ENCODE data around the gene HSPA12B.

HSPA12B gene

GRCh38 chr20:3801846-3802245, 69.4 kb downstream of the HSPA12B start:
- no peak for ATAC-seq
- TF ChIP-seq ZFP30 (CRISPR knock-in tag; IDR thresholded peaks at IDR 0.05) (no peak), ARNTL (CRISPR knock-in tag; IDR thresholded peaks at IDR 0.05; ENCODE audit: borderline replicate concordance, low read depth) (no peak), GLIS3 (CRISPR knock-in tag; IDR thresholded peaks at IDR 0.05) (no peak), CSDC2 (CRISPR knock-in tag; IDR thresholded peaks at IDR 0.05) (no peak), ZFP3 (CRISPR knock-in tag; IDR thresholded peaks at IDR 0.05) (no peak)

Measured in SK-N-SH treated with all-trans-retinoic acid at 6 μM for 48 hours (cell line).